Mammary epithelial cell (primary cell): ENCODE results near the gene TERB1.

Experiments
- CTCF ChIP-seq, 2 donors: IDR thresholded peaks in 1 of 2; conservative IDR thresholded peaks in 1 of 2; 2 replicates each; pipeline ENCODE4 v1.5.1; 2011 to 2012; ENCODE audit warnings: inconsistent platforms in 2 of 2, low read length in 2 of 2, mild to moderate bottlenecking in 2 of 2, control low read depth in 1 of 2, low read depth in 1 of 2; ENCODE audit not compliant: insufficient read depth in 1 of 2; ENCODE audit errors: extremely low read depth in 1 of 2
- EZH2 ChIP-seq: IDR thresholded peaks from 2 replicates; pipeline ENCODE4 v1.6.1; 2012; ENCODE audit warnings: low read length, inconsistent platforms, borderline replicate concordance

DNA sequence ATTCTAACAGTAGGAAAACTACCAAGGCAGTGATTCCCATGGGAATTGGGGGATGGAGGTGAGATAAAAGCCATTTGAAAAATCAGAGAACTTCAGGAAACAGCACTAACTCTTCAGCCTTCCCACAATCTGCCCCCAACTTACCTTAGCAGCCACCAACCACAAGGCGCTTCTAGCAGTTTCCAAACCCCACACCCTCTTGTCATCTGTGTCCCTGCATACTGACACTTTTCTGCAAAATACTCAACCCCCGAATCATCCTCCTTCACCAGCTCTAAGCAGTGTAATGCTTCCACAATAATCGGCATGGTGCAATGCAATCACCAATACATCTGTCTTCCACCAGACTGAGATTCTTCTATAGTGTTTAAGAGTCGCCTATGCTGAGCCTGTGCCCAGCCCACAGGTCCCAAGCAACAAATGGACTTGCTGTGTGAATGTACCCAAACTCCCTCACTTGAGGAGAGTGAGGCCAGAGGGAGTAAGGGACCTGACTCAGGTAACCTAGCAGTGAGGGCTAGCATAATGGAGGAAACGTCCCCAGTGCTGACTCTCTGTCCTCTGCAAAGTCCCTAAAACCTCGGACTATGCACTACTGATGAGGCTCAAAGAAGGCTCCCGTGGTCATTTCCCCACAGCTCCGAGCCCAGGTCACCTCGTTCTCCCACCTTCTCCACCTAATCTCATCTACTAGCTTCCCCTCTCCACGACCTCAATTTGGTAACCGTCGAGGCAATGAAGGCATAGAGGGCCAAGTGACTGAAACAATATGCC is 50.9 kb downstream of the TERB1 start:
- TF ChIP-seq CTCF (conservative IDR thresholded peaks at IDR 0.05 in 1 of 2, IDR thresholded peaks at IDR 0.05 in 1 of 2; ENCODE audit: extremely low read depth in 1 of 2, insufficient read depth in 1 of 2, low read depth in 1 of 2, low read length in 2 of 2) (no peak), EZH2 (no peak)
